GM12878 (cell line): Measurements from ENCODE around the gene MRPS18A. TPM values are rescaled to one million over a fixed set of nuclear protein-coding genes. Genes with fewer than 3 reads are reported as not detected.

Experiments used
- ATAC-seq: fragments of 200-7000 bp; cut with Tn5 transposase; 3 replicates; pipeline ENCODE4 v1.9.1; 2020; ENCODE audit warnings: mild to moderate bottlenecking, moderate library complexity
- BruUV-seq: library from RNA; stranded (reverse); fragments of 400-500 nt; replicated peaks from 2 replicates; lab custom pipeline; 2021; lab: Mats Ljungman, UMichigan
- CTCF ChIA-PET: fragments of 300-600 bp; sonication (Branson Sonifier 250); formaldehyde crosslinking; extraction: SDS; loops from one replicate; lab custom pipeline; 2021; ENCODE audit warnings: inconsistent platforms; lab: Yijun Ruan, JAX
- POLR2A ChIA-PET: fragments of 350-600 bp; formaldehyde crosslinking; extraction: SDS; loops from one replicate; lab custom pipeline; 2021; ENCODE audit warnings: inconsistent platforms; lab: Charles Lee
- RAD21 ChIA-PET: fragments of 300-600 bp; sonication (Branson Sonifier 250); formaldehyde crosslinking; loops from one replicate; lab custom pipeline; 2023; ENCODE audit warnings: antibody characterized with exemption; ENCODE audit not compliant: unreplicated experiment; lab: Charles Lee
- SMC1A ChIA-PET: fragments of 300-600 bp; sonication (Branson Sonifier 250); formaldehyde crosslinking; loops from one replicate; lab custom pipeline; 2023; ENCODE audit not compliant: unreplicated experiment, uncharacterized antibody; lab: Charles Lee
- DNase-seq: peaks from one replicate; pipeline ENCODE4 v3.0.0-alpha.2; 2011; ENCODE audit warnings: low read depth, low spot score
- FAIRE-seq: peaks from 3 replicates; lab custom pipeline; 2011; peaks lifted over from hg19 to GRCh38; lab: Jason Lieb, UNC
- H2AFZ ChIP-seq: 2 replicates; pipeline ENCODE4 v1.6.0; 2011; ENCODE audit warnings: low read depth, low read length, control low read depth; ENCODE audit not compliant: control insufficient read depth
- H3K27ac ChIP-seq: 2 replicates; pipeline ENCODE4 v1.5.1; 2011; ENCODE audit warnings: control low read depth; ENCODE audit not compliant: control insufficient read depth, insufficient read depth
- H3K27me3 ChIP-seq, 2 experiments: replicated peaks in 1 of 2; 2 replicates each; pipeline versions ENCODE4 v1.6.0 to v1.6.1; 2011; ENCODE audit warnings: low read length in 1 of 2; ENCODE audit not compliant: control insufficient read depth in 2 of 2, insufficient read depth in 2 of 2
- H3K36me3 ChIP-seq, 2 experiments: 2 replicates each; pipeline ENCODE4 v1.5.1; 2011; ENCODE audit warnings: low read length in 1 of 2; ENCODE audit not compliant: control insufficient read depth in 2 of 2, insufficient read depth in 2 of 2
- H3K4me1 ChIP-seq: 2 replicates; pipeline ENCODE4 v1.6.1; 2011; ENCODE audit warnings: mild to moderate bottlenecking, low read length, moderate library complexity, mixed read lengths; ENCODE audit not compliant: control insufficient read depth, insufficient read depth
- H3K4me2 ChIP-seq: 2 replicates; pipeline ENCODE4 v1.6.0; 2011; ENCODE audit warnings: control low read depth; ENCODE audit not compliant: control insufficient read depth, insufficient read depth
- H3K4me3 ChIP-seq: fragments of 200-600 bp; sonication (generic); 2 replicates; pipeline ENCODE4 v1.5.1; 2016
- H3K79me2 ChIP-seq: 2 replicates; pipeline ENCODE4 v1.6.0; 2011; ENCODE audit warnings: low read length; ENCODE audit not compliant: control insufficient read depth, insufficient read depth
- H3K9ac ChIP-seq: 2 replicates; pipeline ENCODE4 v1.8.0; 2011; ENCODE audit warnings: low read length, control low read depth, mixed read lengths; ENCODE audit not compliant: control insufficient read depth, insufficient read depth
- H3K9me3 ChIP-seq: replicated peaks from 3 replicates; pipeline ENCODE4 v1.5.1; 2011; ENCODE audit warnings: mild to moderate bottlenecking, low read length; ENCODE audit not compliant: control insufficient read depth, insufficient read depth
- H4K20me1 ChIP-seq: 2 replicates; pipeline ENCODE4 v1.6.0; 2011; ENCODE audit not compliant: control insufficient read depth, insufficient read depth
- ATF2 ChIP-seq: IDR thresholded peaks from 2 replicates; pipeline ENCODE4 v1.6.1; 2012; ENCODE audit warnings: low read length, inconsistent platforms
- EP300 ChIP-seq, 2 experiments: fragments of 150-350 bp in 1 of 2; IDR thresholded peaks; 2 replicates each; pipeline ENCODE4 v1.6.1; 2011 to 2012; ENCODE audit warnings: low read depth in 2 of 2, low read length in 2 of 2, borderline replicate concordance in 1 of 2, improper control_type of control experiment in 1 of 2, inconsistent platforms in 1 of 2; ENCODE audit not compliant: control insufficient read depth in 1 of 2
- HSF1 ChIP-seq: fragments of 150-350 bp; IDR thresholded peaks from 2 replicates; pipeline ENCODE4 v1.6.1; 2014; ENCODE audit warnings: mild to moderate bottlenecking, low read depth, low read length
- RUNX3 ChIP-seq: IDR thresholded peaks from 2 replicates; pipeline ENCODE4 v1.6.1; 2012; ENCODE audit warnings: low read length, inconsistent platforms
- SUPT20H ChIP-seq: IDR thresholded peaks from 2 replicates; pipeline ENCODE4 v1.6.1; 2011; ENCODE audit warnings: low read depth, mild to moderate bottlenecking, low read length, moderate library complexity, borderline replicate concordance; ENCODE audit not compliant: control insufficient read depth
- WRNIP1 ChIP-seq: IDR thresholded peaks from 2 replicates; pipeline ENCODE4 v1.6.1; 2011; ENCODE audit warnings: low read depth, low read length, improper control_type of control experiment, borderline replicate concordance
- YY1 ChIP-seq: IDR thresholded peaks from 2 replicates; pipeline ENCODE4 v1.6.1; 2011; ENCODE audit warnings: low read depth, mild to moderate bottlenecking, low read length
- WGBS: methylation state at CpG from one replicate; pipeline ENCODE4 v1.1.6; 2016; ENCODE audit warnings: low lambda C conversion rate; ENCODE audit not compliant: insufficient replicate concordance, insufficient coverage; ENCODE audit errors: missing lambda C conversion rate; 5-methylcytosine and 5-hydroxymethylcytosine counted together
- in situ Hi-C: fragments of 300-500 bp; cut with MboI; formaldehyde crosslinking; loops from 9 replicates; pipeline ENCODE4 v1.14.3; 2018; ENCODE audit warnings: mixed read lengths
- intact Hi-C: fragments of 100-400 bp; cut with micrococcal nuclease; formaldehyde crosslinking; loops from one replicate; pipeline ENCODE4 v1.14.2; 2022; ENCODE audit not compliant: unreplicated experiment
- polyA plus RNA-seq, 11 experiments: library from polyadenylated mRNA; depleted of rRNA in 4 of 11; unstranded in 6 of 11; stranded (reverse) in 5 of 11; fragments of >200 nt; fragmentation: Nextera tagmentation in 4 of 11; fragmentation: Illumina TruSeq in 1 of 11; extraction: Ambion mirVana in 4 of 11; extraction: Trizol in 1 of 11; gene quantifications; 1 replicate in 1 of 11; 2 replicates in 10 of 11; pipeline versions ENCODE4 v1.2.1 to v1.2.3, GENCODE V29; 2011 to 2016; ENCODE audit warnings: inconsistent platforms in 2 of 11, missing spikeins in 2 of 11, low read depth in 1 of 11
- total RNA-seq, 4 experiments: library from RNA; depleted of rRNA in 3 of 4; stranded (reverse); fragments of >200 nt in 3 of 4; fragmentation: Illumina TruSeq in 1 of 4; extraction: Trizol in 1 of 4; gene quantifications; 2 replicates each; pipeline versions ENCODE4 v1.2.1 to v1.2.3, GENCODE V29; 2013 to 2021
- TF ChIP-seq, protein P1 (sequence below): fragments of 450-650 bp; formaldehyde crosslinking; IDR thresholded peaks from 2 replicates; pipeline ENCODE4 v1.5.0; 2022; ENCODE audit warnings: mild to moderate bottlenecking, missing genetic modification characterization

MRPS18A gene
- total and polyA plus RNA-seq, 10 of the 15 experiments (the other 5 are each of a cell fraction or from before 2014, with no cell fraction given), result 66.3 to 158 (median 98.7) TPM

DNA sequence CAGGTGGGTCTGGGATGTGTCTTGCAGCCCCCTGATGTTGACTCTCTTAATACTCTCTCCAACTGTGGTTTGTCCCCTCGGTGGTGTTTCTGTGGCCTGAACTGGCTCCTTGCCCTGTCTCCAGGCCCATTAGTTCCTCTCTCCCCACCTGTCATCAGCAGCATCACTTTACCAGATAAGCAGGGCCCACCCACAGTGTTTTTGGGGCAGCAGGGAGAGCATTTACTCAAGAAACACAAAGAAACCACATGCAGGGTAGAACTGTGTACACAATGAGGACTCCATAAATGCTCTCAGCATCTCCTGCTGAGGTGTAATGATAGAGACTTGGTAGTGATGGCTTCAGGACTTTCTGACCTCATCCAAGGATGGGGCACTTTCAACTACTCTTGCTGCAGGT lies 20.2 kb upstream of the MRPS18A start:
- no TSS peak for BruUV-seq
- in situ Hi-C loops, result no loop called here
- Histone ChIP-seq H3K9ac (no peak overlapping the region), H2AFZ (no peak overlapping the region), H3K4me1 (peaks cover 44% of the 10 kb centered on the region), H3K4me3 (no peak overlapping the region), H3K36me3 (no peaks in the 10 kb centered on the region), H3K27me3 (no peaks in the 10 kb centered on the region), H3K27ac (no peak overlapping the region), H4K20me1 (no peaks in the 10 kb centered on the region), H3K9me3 (no peaks in the 10 kb centered on the region), H3K79me2 (no peaks in the 10 kb centered on the region), H3K4me2 (no peak overlapping the region)
- DNase-seq (no peak), ATAC-seq (no peak), FAIRE-seq (peak; percentile 27)
- ChIA-PET CTCF (no interaction called here), POLR2A (no interaction called here), RAD21 (no interaction called here), SMC1A (no interaction called here)
- no peak for TF ChIP-seq RUNX3
- TF ChIP-seq SUPT20H, result no peak
- TF ChIP-seq HSF1, result no peak
- 55% methylated on average over 1 of the region's 1 CpG for WGBS
- intact Hi-C loops, result no loop called here

DNA sequence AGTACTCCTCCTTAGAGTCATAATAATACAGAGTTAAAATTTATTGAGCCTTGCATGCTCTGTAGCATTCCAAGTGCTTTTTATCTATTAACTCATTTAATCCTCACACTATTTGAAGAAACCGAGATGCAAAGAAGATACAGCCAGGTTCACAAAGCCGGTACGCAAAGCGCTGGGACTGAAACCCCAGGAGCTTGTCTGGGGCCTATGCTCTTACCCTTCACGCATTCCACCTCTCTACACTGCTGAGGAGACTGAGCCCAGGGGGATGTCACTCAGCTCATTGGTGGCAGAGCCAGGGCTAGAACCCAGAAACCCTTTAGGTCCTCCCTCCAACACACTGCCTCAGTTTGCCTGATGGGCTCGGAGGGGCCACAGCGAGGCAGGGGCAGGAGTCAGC lies 19.7 kb upstream of the MRPS18A start:
- ChIA-PET SMC1A (interaction anchor here (3.9 kb wide), 1 partner anchor 8 kb away, joined by 17 read pairs; no protein-coding TSS in a partner anchor), POLR2A (interaction anchor here (1.7 to 3.6 kb wide), 2 partner anchors 7 to 18 kb away, joined by 4 to 24 read pairs; no protein-coding TSS in a partner anchor), RAD21 (interaction anchor here (0.8 kb wide), 1 partner anchor 78 kb away, joined by 3 read pairs; the partner anchor contains the start of gene GTPBP2), CTCF (interaction anchor here (2.7 kb wide), 1 partner anchor 8 kb away, joined by 11 read pairs; no protein-coding TSS in a partner anchor)
- Histone ChIP-seq H3K4me1 (peaks cover 44% of the 10 kb centered on the region), H3K4me2 (no peak overlapping the region), H3K79me2 (no peaks in the 10 kb centered on the region), H3K9ac (no peak overlapping the region), H3K27me3 (no peaks in the 10 kb centered on the region), H4K20me1 (no peaks in the 10 kb centered on the region), H2AFZ (no peak overlapping the region), H3K9me3 (no peaks in the 10 kb centered on the region), H3K27ac (no peak overlapping the region), H3K4me3 (no peak overlapping the region), H3K36me3 (no peaks in the 10 kb centered on the region)
- in situ Hi-C loops, result no loop called here
- FAIRE-seq (no peak), DNase-seq (no peak), ATAC-seq (no peak)
- no TSS peak for BruUV-seq
- intact Hi-C loops, result no loop called here
- WGBS, result 93% methylated on average over 7 of the region's 7 CpGs
- TF ChIP-seq ATF2 (no peak), EP300 (IDR thresholded peaks at IDR 0.05; ENCODE audit: borderline replicate concordance in 1 of 2, control insufficient read depth in 1 of 2, low read depth in 2 of 2, low read length in 2 of 2) (no peak), YY1 (no peak), WRNIP1 (no peak)
- TF ChIP-seq, protein P1, sequence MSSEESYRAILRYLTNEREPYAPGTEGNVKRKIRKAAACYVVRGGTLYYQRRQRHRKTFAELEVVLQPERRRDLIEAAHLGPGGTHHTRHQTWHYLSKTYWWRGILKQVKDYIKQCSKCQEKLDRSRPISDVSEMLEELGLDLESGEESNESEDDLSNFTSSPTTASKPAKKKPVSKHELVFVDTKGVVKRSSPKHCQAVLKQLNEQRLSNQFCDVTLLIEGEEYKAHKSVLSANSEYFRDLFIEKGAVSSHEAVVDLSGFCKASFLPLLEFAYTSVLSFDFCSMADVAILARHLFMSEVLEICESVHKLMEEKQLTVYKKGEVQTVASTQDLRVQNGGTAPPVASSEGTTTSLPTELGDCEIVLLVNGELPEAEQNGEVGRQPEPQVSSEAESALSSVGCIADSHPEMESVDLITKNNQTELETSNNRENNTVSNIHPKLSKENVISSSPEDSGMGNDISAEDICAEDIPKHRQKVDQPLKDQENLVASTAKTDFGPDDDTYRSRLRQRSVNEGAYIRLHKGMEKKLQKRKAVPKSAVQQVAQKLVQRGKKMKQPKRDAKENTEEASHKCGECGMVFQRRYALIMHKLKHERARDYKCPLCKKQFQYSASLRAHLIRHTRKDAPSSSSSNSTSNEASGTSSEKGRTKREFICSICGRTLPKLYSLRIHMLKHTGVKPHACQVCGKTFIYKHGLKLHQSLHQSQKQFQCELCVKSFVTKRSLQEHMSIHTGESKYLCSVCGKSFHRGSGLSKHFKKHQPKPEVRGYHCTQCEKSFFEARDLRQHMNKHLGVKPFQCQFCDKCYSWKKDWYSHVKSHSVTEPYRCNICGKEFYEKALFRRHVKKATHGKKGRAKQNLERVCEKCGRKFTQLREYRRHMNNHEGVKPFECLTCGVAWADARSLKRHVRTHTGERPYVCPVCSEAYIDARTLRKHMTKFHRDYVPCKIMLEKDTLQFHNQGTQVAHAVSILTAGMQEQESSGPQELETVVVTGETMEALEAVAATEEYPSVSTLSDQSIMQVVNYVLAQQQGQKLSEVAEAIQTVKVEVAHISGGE, result no peak
